Measurements from ENCODE around the gene C1orf216.
A peak's percentile ranks its signal among the peaks of the same experiment; 100 is the strongest.
"Not testable (repeated sequence)": the region's sequence is repeated elsewhere in the genome, so short reads cannot be mapped to it uniquely, and the experiment has no call there.

The C1orf216 gene, protein sequence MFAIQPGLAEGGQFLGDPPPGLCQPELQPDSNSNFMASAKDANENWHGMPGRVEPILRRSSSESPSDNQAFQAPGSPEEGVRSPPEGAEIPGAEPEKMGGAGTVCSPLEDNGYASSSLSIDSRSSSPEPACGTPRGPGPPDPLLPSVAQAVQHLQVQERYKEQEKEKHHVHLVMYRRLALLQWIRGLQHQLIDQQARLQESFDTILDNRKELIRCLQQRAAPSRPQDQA

DNA sequence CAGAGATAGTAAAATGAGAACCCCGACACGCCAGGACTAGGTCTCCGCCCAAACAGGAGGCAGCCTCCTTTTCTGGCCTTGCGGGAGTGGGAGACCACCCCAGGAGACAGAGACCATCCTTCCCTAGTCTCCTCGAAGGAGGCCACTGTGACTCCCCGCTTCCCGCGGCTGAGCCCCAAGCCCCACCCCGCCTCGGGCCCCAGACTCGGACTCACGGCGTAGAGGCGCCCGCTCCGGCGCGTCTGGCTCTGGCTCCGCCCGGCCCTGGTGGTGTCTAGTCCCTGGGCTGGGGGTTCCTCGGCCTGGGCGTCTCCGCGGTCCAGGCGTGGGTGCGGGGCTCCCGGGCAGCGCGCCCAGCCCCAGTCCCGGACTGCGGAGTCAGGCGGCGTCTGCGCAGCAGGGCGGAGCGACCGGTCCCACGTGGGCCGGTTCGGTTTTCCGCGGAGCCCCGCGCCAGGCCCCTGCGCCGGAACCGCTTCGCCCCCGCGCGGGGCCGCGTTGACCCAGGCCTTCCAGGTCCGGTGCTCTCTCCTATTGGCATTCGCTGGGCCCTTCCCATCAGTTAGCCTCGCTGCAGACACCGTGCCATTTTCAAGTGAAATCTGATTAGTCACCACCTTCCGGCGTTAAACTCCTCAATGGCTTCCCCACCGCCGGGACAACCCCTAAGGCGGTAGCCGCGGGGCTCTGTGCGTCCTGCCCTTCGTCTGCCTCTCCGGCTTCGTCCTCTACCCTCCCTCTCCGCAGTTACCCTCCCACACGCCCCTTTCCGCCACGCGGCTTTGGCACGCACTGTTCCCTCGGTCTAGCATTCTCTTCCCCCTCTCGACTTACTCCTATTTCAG lies at the start of gene C1orf216:
TSS of gene C1orf216 (minus strand) at position 393 of the 845 bp plus-strand sequence. CDS start 2,563 bp downstream, outside the sequence.
- DNase-seq (ENCODE audit: low read depth, low spot score): peak; percentile 87

DNA sequence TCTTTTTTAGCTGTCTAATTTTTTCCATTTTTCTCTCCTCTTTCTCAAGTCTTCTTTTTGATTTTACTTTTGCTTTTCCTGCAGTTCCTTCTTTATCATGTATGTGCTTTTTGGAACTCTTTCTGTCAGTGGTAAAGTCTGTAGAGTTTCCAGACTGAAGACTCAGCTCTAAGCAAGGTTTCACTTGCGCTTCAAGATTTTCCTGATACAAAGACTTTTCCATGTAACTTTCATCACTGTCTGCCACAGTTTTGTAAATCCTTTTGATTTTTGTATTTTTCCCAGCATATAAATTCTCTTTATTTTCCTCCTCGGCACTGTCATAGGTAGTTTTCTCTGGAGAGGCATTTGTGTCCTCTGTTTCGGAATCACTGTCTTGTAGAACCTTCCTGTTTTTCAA lies 45.6 kb upstream of the C1orf216 start:
- DNase-seq (ENCODE audit: low read depth, low spot score): no peak

DNA sequence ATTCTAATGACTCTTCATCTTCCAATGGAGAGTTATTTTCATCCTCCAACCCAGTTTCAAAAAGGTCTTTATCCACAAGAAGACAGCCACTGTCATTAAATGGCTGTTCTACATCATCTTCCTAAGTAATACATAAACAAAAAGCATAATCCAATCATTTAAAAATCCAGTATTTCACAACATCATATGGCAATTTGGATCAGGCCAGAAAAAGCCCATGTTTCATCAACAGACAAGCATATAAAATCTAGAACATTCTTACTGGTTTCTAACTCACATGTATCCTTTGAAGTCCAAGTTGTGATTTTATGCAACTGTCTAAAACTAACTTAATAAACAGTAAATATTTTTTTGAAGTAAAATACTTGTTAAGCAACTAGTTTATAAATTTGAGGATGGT lies 44.5 kb upstream of the C1orf216 start:
- no peak for DNase-seq (ENCODE audit: low read depth, low spot score)

DNA sequence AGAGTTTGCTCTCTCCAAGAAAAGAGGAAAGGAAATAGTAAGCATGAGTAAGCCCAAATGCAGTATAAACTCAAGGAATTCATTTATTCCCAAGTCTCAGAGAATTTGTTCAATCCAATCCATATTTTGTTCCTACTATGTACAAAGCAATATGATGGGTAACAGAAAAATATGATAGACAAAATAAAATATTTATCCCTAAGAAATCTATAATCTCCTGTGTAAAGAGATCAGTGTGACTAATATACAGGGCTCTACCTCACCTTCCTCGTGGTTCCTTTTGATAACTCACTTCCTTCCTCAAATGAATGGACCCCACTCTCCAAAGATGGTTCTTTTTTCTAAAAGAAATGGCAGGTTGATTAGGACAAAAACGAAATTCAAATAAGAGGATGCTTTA lies 43.5 kb upstream of the C1orf216 start:
- DNase-seq (ENCODE audit: low read depth, low spot score): no peak

DNA sequence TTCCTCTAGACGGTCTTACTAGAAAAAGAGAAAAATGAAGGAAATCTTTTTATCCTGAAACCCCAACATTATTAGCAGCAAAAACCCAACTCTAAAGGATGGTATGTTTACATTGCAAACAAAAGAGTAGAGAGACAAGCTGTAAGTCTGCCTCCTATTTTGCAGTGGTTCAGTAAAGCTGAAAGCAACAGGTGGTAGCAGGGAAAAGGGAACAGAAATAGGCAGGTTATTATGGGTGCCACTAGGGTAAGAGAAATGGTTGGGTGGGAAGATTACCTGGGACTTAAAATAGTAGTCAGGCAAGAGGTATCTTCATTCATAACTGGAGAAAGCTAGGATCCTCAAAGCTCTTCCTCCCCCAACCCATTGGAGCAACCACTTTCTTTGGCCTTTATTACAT lies 37.4 kb upstream of the C1orf216 start:
- no peak for DNase-seq (ENCODE audit: low read depth, low spot score)

DNA sequence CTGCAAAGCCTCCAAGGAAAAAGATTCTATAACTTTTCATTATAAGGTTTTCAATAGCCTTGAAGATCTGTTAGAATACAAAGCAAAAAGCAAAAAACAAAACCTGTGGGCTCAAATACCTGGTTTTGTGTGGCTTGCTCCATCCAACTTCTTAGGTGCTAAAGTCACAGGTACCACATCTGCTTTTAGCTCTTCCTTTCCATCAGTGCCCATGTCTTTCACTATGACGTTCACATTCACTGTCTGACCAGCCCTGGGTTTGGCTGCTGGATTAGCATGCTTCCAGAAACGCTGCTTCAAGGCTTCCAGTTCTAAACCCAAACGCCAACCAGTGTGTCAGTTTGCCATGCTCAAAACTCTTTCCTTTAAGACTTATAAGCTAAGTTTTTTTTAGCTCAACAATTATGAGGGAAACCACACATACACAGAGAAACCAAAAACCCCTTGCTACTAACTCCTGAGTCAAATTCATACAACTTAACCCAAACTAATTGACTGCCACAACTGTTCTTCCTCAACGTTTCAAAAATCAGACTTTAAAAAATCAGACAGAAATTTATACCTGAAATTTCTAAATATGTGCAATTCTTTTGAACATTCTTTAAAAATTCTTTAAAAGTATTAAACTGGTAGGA lies 35.1 kb upstream of the C1orf216 start:
- DNase-seq (ENCODE audit: low read depth, low spot score): no peak

DNA sequence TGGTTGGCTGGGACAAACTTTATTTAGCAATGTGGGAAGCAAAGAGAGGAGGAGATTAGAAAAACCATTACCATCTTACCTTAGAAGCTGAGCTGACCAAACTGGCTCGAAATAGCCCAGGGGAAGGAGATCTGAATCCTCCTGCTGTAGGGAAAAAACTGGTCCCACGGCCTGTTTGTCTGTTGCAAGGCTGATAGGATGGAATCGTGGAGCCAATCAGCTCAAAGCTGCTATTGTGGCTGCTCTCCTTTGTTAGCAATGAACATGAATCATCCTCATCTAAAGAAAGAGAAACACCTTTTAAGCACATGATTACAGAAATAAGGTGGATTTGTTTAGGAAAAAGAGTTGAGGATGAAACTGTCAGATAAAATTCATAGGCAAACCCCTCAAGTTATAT lies 29.6 kb upstream of the C1orf216 start:
- DNase-seq (ENCODE audit: low read depth, low spot score): peak; percentile 49

DNA sequence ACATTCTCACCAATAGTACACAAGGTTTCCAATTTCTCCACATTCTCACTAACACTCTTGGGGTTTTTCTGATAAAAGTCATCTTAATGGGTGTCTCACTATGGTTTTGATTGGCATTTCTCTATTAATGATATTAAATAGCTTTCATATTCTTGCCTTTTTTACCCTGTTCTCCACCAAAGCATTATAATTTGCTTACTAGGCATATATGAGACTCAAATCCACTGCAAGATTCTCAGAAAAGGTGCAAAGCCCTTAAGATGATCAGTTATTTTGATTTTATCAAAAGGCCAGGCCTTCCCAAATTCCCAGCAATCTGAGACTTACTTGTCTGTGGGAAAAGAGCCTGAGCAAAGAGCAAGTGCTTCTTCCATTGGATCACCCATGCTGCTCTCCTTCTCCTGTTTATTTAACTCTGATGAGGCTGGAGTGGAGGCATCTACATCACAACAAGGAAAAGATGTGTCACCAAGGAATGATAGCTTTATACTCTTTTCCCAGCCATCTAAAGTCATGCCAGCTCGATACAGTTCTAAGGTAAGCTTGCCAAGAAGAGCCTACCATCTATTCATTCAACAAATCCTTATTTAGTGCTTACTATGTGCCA lies 26.5 kb upstream of the C1orf216 start:
- no peak for DNase-seq (ENCODE audit: low read depth, low spot score)

DNA sequence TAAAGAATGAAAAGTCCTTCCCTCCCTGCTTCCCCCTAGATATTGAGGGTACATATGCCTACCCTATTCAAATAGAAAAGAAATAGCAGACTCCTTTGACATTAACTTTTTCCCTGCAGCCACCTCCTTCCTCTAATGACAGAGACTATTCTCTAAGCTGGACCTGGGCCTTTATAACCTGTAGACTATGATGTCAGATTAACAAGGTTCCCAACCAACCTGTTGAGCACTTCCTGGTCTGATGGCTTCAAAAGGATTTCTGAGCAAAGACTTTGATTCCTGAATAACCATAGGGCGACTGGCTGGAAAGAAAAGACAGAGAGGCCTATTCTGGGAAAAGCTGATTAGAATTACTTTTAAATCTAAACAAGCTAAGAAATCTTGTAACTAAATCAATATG lies 18.4 kb upstream of the C1orf216 start:
- DNase-seq (ENCODE audit: low read depth, low spot score): no peak

DNA sequence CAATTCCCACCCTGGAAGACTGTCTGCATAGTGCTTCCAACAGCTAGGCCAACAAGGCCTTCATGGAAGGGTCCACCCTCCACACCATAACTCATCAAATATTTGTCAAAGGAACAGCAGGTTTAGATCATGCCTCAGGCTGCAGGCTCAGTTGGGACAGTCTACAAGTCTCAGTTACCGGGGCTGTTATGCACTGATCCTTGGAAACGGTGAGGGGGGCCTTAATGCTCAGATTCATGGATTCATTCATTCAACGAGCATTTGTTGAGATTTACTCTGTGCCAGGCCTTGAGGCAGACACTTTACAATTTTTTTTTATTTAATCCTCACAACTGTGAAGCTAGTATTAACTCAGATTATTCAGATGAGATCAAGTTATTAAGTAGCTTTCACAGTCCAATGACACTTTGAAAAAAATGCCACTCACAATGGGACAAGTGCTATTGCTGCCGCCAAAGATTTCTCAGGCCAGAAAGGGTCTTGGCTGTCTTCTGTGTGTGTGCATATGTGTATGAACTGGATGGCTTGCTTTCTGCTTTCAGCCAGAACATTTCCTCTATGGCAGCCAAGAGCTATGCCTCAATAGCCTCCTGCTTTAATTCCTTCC lies 8.9 kb upstream of the C1orf216 start:
- DNase-seq (ENCODE audit: low read depth, low spot score): no peak

DNA sequence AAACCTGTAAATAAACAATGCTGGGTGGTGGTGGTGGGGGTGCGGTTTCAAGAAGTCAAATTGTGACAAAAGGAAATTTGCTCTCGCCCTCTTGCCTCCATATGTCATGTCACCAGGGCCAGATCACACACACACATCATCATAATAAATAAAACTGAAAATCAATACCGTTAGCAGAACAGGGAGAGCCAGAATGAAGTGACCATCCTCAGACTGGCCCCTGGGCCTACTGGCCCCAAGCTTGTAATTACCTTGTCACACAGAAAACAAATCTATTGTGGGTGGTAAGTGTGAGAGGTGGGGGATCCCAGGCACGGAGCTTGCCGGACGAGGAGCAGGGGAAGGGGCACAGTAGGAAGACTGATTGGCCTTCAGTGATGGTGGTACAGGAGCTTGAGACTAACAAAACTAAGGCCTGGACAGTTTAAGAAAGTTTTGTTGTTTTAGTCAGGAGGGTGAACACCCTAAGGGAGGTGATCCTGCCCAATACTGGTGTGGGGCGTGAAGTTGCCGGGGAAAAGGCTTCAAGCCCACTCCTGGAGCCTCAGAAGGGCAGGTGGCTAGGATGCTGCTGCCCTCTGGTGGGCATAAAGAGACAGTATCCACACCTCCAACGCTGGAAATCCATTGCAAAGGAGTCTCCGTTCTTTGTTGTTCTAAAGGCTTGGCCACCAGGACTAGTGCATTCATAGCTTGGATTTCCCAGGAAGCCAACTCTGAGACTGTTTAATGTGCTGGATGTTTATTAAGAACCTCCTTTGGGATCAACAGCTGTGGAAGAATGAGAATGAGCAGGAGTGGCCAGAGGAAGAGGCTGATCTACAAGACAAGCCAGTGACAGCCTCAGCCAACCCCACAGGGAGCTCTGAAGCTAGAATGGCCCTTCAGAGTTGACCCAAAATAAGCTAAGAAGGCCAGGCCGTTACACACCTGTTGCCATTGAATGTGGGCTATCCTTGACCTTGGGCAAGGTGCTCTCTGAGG lies 8.1 kb upstream of the C1orf216 start:
- peak; percentile 86 for DNase-seq (ENCODE audit: low read depth, low spot score)

DNA sequence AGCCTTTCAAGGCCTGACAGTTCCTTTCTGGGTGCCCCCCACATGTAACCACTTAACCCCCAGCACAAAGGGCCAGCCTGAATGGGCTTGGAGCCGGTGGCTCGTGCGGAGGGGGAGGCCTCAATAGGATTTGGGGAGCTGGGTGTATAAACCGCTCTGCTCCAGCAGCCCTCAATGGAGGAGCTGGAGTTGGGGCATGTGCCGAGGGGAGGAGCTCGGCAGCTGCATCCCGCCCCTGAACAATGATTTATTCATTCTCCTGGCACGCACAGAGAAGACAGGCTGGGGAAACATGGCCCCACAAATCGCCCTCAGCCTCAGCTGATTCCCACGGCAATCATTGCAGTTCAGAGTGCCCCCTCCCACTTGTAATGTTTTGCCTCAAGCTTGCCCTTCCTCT lies 6.9 kb upstream of the C1orf216 start:
- DNase-seq (ENCODE audit: low read depth, low spot score): peak; percentile 58

DNA sequence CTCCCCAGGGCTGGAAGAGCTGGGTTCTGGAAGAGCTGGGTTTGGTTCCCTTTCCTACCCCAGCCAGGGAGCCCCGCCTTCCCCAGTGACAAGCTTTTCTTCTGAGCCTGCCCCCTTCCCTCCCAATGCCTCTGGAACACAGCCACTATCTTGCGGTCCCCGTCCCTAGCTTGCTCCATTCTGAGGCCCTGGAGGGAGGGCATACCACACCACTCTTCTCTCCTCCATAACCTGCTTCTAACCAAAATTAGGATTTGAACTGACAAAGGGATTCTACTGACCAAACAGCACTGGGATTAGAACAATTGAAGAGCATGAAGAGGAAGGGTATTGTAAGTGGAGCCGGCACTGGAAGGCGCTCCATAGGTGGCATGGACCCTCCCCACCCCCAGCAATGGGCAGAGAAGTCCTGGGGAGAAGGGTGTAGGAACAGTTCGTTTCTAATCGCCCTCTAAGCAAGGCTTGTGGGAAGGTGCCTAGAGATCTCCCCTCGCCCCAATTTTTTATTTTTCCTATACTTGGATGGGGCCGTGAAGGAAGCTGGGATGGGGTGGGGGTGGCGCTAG lies 690 bp downstream of the C1orf216 start:
- peak; percentile 88 for DNase-seq (ENCODE audit: low read depth, low spot score)

DNA sequence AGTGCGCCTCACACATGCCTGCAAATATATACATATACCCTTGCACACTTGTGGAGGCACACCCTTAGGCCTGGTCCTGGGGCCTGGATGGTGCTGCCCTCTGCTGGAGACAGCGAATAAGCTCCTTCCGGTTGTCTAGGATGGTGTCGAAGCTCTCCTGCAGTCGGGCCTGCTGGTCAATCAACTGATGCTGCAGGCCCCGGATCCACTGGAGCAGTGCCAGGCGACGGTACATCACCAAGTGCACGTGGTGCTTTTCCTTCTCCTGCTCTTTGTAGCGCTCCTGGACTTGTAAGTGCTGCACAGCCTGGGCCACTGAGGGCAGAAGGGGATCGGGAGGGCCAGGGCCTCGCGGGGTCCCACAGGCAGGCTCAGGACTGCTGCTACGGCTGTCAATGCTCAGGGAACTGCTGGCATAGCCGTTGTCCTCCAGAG lies 3.1 kb downstream of the C1orf216 start:
- DNase-seq (ENCODE audit: low read depth, low spot score): peak; percentile 80

DNA sequence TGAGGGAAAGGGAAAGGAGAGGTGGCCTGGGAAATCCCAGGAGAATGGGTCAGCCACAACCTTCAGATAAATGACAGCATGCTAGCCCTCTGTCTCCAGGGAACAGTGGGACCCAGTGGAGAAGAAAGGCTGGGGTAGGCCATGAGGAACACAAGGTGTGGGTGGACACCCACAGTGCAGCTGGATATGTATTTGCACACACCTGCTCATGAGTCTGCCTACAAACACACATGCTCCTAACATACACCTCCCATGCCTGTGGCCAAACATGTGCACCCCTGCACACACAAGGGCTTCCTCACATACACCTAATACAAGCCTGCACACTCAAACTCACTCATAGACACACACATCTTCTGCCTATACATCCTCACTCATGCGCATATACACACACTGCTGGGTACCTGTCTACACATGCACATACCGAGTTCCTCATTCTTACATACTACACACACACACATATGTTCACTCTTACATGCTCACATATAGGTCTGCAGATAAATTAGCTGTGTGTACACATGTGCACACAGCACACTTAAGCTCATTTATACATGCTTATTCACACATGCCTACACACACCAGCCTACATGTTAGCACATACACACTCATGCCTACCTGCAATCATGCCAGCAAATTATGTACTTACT lies 3.6 kb downstream of the C1orf216 start:
- DNase-seq (ENCODE audit: low read depth, low spot score): no peak

DNA sequence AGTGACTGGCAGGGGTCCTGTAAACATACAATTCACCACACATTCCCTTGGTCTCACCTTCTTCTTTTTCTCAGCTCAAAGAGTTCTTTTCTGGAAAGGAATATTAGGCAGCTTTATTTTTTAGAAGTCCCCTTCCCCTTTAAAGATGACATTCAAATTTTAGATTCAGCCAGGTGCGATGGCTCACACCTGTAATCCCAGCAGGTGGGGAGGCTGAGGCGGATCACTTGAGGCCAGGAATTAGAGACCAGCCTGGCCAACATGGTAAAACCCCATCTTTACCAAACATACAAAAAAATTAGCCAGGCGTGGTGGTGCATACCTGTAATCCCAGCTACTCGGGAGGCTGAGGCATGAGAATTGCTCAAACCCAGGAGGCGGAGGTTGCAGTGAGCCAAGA lies 7.6 kb downstream of the C1orf216 start:
- not testable (repeated sequence) for DNase-seq (ENCODE audit: low read depth, low spot score)

DNA sequence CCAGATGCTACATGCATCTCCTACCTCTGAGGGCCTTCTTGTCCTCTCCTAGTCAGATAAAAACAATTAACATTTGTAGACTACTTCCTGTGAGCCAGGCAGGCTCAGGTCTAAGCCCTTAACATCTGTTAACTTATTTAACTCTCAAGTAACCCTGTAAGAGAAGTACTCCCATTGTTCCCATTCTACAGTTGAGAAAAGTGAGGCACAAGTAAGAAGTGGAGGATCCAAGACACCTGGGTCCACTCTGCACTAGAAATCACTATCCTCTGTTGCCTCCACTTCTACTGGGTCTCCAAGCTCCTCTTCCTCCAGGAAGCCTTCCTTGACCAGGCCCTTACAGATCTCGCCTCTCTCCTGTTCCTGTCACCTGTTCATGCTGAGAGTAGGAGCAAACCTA lies 9.7 kb downstream of the C1orf216 start:
- no peak for DNase-seq (ENCODE audit: low read depth, low spot score)

DNA sequence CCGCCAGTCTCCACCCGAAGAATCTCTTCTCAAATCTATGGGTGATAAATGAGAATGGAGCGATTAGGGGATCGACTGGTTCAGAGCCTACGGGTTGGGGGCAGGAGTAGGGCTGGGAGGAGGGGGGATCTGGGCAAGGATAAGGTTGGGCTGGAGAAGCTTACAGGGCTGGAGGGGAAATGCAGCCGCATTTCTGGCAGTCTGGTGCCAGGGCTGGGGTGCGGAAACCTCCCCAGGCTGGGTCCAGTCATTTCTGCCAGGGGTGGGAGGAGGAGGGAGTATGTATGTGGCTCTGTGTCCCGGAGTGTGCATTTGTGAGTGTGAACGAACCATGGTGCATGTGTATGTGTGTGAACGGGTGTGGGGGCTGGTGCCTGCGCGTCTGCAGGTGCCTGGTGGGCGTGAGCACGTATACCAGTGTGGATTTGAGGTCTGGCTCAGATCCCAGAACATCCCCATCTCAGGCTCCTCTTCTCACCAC lies 10.2 kb downstream of the C1orf216 start:
- peak; percentile 53 for DNase-seq (ENCODE audit: low read depth, low spot score)

DNA sequence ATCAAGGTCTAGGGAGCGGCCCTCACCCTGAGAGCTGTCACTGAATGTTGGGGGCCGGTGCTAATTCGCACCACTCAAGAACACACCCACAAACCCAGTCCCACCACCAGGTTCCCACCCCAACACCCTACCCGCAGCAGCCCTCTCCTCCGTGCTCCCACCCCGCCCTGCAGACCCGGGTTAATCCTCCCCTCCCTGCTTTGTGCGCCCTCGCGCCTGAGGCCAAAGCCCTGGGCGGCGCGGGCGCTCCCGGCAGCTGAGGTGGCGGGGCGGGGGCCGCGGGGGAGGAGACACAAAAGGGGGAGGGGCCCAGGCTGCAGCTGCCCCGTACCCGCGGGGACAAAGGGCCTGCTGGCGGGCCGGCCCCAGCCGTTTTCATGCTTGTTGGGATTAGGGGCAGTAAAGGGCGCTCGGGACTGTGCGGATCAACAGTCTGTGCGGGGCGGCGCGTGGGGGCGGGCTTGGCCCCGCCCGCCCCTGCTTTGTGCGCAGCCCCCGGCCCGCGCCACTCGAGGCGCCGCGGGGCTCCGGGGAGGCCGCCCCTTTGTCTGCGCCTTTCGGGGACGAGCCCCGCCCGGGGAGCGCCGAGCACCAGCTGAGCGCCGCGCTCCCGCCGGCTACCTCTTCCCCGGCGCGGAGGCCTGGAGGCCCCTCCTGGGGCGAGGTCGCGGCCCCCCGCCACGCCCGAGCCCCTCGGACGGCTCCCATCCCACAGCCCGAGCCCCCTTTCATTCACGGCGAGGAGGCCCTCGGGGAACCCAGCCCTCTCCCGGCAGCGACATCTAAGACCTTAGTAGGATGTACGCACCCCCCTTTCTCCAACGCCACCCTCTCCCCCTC lies 10.9 kb downstream of the C1orf216 start:
- DNase-seq (ENCODE audit: low read depth, low spot score): peak; percentile 67

Data from astrocyte of the hippocampus (primary cell).